SIG-M5 treated with dmso at 0.1 percent for 504 hours (cell line): ENCODE measurements around the gene PTTG2.
A peak's percentile ranks its signal among the peaks of the same experiment; 100 is the strongest.
"Not testable (repeated sequence)": the region's sequence is repeated elsewhere in the genome, so short reads cannot be mapped to it uniquely, and the experiment has no call there.

Source experiments
- DNase-seq: peaks from one replicate; lab custom pipeline; 2025; ENCODE audit not compliant: unreplicated experiment; lab: John Stamatoyannopoulos, UW

PTTG2 gene

GRCh38 chr4:37953620-37954293 is 6.4 kb upstream of the PTTG2 start:
- no peak for DNase-seq

- DNase-seq, result no peak
These were observed 3.3 kb upstream of the PTTG2 start for GRCh38 chr4:37956941-37957340.

- no peak for DNase-seq
These were observed 1.3 kb upstream of the PTTG2 start for GRCh38 chr4:37958932-37959331.

GRCh38 chr4:37960679-37961450 is 667 bp downstream of the PTTG2 start:
- no peak for DNase-seq

GRCh38 chr4:37964734-37965457 is 4.7 kb downstream of the PTTG2 start:
- no peak for DNase-seq

- no peak for DNase-seq
These were observed 5.8 kb downstream of the PTTG2 start for GRCh38 chr4:37966044-37966443.

- DNase-seq, result no peak
These were observed 7.5 kb downstream of the PTTG2 start for GRCh38 chr4:37967736-37968135.

GRCh38 chr4:37968747-37969146 is 8.5 kb downstream of the PTTG2 start:
- no peak for DNase-seq

- DNase-seq, result peak; percentile 58
These were observed 10.5 kb downstream of the PTTG2 start for GRCh38 chr4:37970702-37971101.

GRCh38 chr4:37971202-37971601 is 11.0 kb downstream of the PTTG2 start:
- DNase-seq, result no peak

- DNase-seq, result no peak
These were observed 13.2 kb downstream of the PTTG2 start for GRCh38 chr4:37973441-37973840.

- not testable (repeated sequence) for DNase-seq
These were observed 15.2 kb downstream of the PTTG2 start for GRCh38 chr4:37975321-37975822.

- DNase-seq, result no peak
These were observed 16.3 kb downstream of the PTTG2 start for GRCh38 chr4:37976507-37976906.

- peak; percentile 68 for DNase-seq
These were observed 16.8 kb downstream of the PTTG2 start for GRCh38 chr4:37976991-37977470.

GRCh38 chr4:37977471-37978247 is 17.5 kb downstream of the PTTG2 start:
- peak; percentile 52 for DNase-seq

GRCh38 chr4:37978248-37978924 is 18.2 kb downstream of the PTTG2 start:
- peak; percentile 47 for DNase-seq

GRCh38 chr4:37980246-37980645 is 20.0 kb downstream of the PTTG2 start:
- DNase-seq, result no peak

GRCh38 chr4:37981425-37981824 is 21.2 kb downstream of the PTTG2 start:
- DNase-seq, result no peak

- DNase-seq, result no peak
These were observed 21.9 kb downstream of the PTTG2 start for GRCh38 chr4:37981844-37982720.
